Fibroblast of pulmonary artery (primary cell): Measurements from ENCODE around the gene LRRC7.

Source experiments
- DNase-seq: peaks from one replicate; pipeline ENCODE4 v3.0.0-alpha.2; 2010; ENCODE audit warnings: low read depth
- H3K4me3 ChIP-seq: replicated peaks from 2 replicates; pipeline ENCODE4 v1.5.1; 2011; ENCODE audit warnings: low read depth, mild to moderate bottlenecking, control low read depth, low read length, moderate library complexity
- TF ChIP-seq, protein P1 (sequence below): IDR thresholded peaks from 2 replicates; pipeline ENCODE4 v1.5.1; 2011; ENCODE audit warnings: mild to moderate bottlenecking, control low read depth, low read length, inconsistent platforms; ENCODE audit errors: missing control alignments

Gene LRRC7

DNA sequence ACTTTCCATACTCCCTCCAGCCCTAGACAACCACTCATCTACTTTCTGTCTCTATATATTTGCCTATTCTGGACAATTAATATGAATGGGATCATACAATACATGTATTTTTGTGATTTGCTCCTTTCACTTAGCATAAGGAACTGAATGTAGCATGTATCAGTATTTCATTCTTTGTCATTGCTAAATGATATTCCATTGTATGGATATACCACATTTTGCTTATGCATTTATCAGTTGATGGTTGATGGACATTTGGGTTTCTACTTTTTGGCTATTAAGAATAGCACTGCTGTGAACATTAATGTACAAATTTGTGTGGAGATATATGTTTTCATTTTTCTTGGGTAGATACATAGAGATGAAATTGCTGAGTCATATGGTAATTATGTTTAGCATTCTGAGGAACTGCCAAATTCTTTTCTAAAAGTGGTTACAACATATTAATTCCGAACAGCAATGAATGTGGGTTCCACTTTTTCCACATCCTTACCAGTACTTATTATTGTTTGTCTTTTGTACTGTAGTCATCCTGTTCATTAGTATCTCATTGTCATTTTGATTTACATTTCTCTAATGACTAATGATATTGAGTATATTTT is 516.7 kb downstream of the LRRC7 start:
- DNase-seq: peak; percentile 45
- TF ChIP-seq, protein P1, sequence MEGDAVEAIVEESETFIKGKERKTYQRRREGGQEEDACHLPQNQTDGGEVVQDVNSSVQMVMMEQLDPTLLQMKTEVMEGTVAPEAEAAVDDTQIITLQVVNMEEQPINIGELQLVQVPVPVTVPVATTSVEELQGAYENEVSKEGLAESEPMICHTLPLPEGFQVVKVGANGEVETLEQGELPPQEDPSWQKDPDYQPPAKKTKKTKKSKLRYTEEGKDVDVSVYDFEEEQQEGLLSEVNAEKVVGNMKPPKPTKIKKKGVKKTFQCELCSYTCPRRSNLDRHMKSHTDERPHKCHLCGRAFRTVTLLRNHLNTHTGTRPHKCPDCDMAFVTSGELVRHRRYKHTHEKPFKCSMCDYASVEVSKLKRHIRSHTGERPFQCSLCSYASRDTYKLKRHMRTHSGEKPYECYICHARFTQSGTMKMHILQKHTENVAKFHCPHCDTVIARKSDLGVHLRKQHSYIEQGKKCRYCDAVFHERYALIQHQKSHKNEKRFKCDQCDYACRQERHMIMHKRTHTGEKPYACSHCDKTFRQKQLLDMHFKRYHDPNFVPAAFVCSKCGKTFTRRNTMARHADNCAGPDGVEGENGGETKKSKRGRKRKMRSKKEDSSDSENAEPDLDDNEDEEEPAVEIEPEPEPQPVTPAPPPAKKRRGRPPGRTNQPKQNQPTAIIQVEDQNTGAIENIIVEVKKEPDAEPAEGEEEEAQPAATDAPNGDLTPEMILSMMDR: no peak
- no peak overlapping the region for H3K4me3 ChIP-seq

GRCh38 chr1:70085521-70085920 is 517.8 kb downstream of the LRRC7 start:
- TF ChIP-seq, protein P1: no peak
- no peak overlapping the region for H3K4me3 ChIP-seq
- DNase-seq: no peak

DNA sequence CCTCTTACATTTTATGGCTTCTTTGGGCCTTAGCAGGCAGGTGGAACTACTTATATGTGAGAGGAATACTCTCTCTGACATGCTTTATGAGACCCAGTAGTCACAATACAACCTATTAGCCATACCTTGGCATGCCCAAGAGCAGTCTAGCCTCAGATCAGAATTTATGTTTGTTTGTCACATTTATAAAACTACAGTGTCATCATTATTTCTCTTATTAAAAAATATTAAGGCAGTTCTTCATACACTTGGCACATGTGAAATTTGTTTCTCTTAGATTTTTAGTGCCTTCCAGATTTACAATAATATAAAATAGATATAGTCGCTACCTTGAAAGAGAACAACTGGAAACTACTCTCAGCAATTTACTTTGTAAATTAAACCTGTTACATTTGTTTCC is 519.2 kb downstream of the LRRC7 start:
- H3K4me3 ChIP-seq: no peak overlapping the region
- DNase-seq: no peak
- TF ChIP-seq, protein P1: no peak

DNA sequence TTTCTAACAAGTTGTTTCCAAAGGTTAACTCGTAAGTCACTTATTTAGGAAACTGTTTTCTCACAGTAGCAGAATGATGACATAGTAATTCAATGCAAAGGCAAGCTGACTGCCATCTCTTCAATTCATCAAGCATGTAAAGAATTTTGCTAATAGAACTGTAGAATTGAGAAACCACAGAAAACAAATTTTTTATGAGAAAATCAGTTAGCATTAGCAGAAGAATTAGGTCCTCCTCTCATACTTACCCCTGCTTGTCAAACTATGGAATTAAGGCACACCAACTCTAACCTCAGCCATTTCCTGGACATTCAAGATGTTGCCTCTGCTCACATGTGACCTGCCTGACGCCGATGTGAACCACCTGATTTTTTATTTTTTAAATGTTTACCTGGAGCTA is 522.4 kb downstream of the LRRC7 start:
- H3K4me3 ChIP-seq: no peak overlapping the region
- TF ChIP-seq, protein P1: no peak
- DNase-seq: peak; percentile 11

- peak; percentile 74 for DNase-seq
- TF ChIP-seq, protein P1: no peak
- no peak overlapping the region for H3K4me3 ChIP-seq
Measured at GRCh38 chr1:70090875-70091274, 523.2 kb downstream of the LRRC7 start.

DNA sequence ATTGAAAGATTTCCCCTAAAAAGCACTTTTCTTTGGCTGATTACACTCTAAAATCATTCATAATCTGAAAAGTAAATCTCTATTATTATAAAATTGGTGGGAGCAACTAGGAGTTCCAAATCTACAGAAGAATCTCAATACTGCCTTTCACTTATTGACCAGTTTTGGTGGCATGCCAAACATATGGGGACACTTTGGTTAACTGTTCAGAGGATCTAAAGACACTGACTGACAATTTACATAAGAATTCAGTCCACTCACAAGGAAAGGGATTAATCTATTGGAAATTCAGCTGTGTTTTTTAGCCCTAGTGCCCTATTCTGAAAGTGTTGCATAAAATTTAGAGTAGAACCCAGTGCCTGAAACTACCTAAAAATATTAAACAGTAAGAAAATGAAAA is 524.1 kb downstream of the LRRC7 start:
- DNase-seq: no peak
- no peak overlapping the region for H3K4me3 ChIP-seq
- TF ChIP-seq, protein P1: no peak

GRCh38 chr1:70092526-70092925 is 524.8 kb downstream of the LRRC7 start:
- DNase-seq: no peak
- TF ChIP-seq, protein P1: no peak
- H3K4me3 ChIP-seq: no peak overlapping the region
